Esophagus squamous epithelium (tissue), 4 donors: ENCODE results near the gene DCUN1D1.

ENCODE experiments used
- POLR2A ChIP-seq, 4 donors: fragments of 450-650 bp; IDR thresholded peaks; one replicate each; pipeline ENCODE4 v1.6.1; 2017; ENCODE audit warnings: antibody characterized with exemption in 4 of 4, mild to moderate bottlenecking in 4 of 4, moderate library complexity in 3 of 4
- TF ChIP-seq, protein P1 (sequence below), 6 experiments: fragments of 450-650 bp in 4 of 6; fragments of 200-600 bp in 2 of 6; sonication (generic) in 2 of 6; IDR thresholded peaks; one replicate each; pipeline ENCODE4 v1.5.1; 2016 to 2019; ENCODE audit warnings: antibody characterized with exemption in 6 of 6, mild to moderate bottlenecking in 4 of 6, moderate library complexity in 4 of 6

DNA sequence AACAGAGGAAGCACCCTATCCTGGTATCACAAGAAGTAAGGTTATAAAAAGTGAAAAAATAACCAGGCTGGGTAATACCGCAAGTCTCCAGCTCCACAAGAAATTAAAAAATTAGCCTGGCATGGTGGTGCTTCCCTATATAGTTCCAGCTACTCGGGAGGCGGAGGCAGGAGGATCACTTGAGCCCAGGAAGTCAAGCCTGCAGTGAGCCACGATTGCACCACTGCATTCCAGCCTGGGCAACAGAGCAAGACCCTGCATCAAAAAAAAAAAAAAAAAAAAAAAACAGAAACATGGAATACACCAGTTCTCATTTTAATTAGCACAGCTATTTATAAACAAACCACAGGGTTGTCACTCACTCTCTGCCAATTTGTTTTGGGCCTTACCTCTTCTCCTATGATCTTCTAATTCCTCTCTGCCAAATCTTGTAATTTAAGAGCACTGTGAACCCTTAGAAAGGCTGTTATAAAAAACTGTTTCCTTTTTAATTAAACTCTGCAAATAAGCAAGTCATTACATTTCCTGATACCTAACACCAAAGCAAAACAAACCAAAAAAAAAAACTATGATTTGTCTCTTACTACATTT, 22.6 kb downstream of the DCUN1D1 start:
- TF ChIP-seq, protein P1, sequence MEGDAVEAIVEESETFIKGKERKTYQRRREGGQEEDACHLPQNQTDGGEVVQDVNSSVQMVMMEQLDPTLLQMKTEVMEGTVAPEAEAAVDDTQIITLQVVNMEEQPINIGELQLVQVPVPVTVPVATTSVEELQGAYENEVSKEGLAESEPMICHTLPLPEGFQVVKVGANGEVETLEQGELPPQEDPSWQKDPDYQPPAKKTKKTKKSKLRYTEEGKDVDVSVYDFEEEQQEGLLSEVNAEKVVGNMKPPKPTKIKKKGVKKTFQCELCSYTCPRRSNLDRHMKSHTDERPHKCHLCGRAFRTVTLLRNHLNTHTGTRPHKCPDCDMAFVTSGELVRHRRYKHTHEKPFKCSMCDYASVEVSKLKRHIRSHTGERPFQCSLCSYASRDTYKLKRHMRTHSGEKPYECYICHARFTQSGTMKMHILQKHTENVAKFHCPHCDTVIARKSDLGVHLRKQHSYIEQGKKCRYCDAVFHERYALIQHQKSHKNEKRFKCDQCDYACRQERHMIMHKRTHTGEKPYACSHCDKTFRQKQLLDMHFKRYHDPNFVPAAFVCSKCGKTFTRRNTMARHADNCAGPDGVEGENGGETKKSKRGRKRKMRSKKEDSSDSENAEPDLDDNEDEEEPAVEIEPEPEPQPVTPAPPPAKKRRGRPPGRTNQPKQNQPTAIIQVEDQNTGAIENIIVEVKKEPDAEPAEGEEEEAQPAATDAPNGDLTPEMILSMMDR (IDR thresholded peaks at IDR 0.05): no peak
- no peak for TF ChIP-seq POLR2A (IDR thresholded peaks at IDR 0.05)
